Hematopoietic multipotent progenitor cell treated with erythropoietin and hydrocortisone succinate and interleukin-3 and kit ligand, for 17 days (in vitro differentiated cells): Measurements from ENCODE around the gene THSD4.
"Not testable (repeated sequence)": the region's sequence is repeated elsewhere in the genome, so short reads cannot be mapped to it uniquely, and the experiment has no call there.

Experiments used
- DNase-seq: peaks from one replicate; pipeline ENCODE4 v3.0.0-alpha.2; 2015; ENCODE audit warnings: low spot score

Gene THSD4

GRCh38 chr15:71658827-71659729 is 543.8 kb downstream of the THSD4 start:
- DNase-seq, result no peak

- DNase-seq, result no peak
These were observed 544.4 kb downstream of the THSD4 start for GRCh38 chr15:71659730-71660067.

GRCh38 chr15:71660501-71660900 is 545.2 kb downstream of the THSD4 start:
- no peak for DNase-seq

- no peak for DNase-seq
These were observed 547.0 kb downstream of the THSD4 start for GRCh38 chr15:71662306-71662705.

GRCh38 chr15:71664622-71665021 is 549.4 kb downstream of the THSD4 start:
- no peak for DNase-seq

GRCh38 chr15:71666763-71667620 is 551.7 kb downstream of the THSD4 start:
- no peak for DNase-seq

- DNase-seq, result no peak
These were observed 554.4 kb downstream of the THSD4 start for GRCh38 chr15:71669688-71670087.

- not testable (repeated sequence) for DNase-seq
These were observed 555.0 kb downstream of the THSD4 start for GRCh38 chr15:71670222-71670621.

GRCh38 chr15:71674354-71674753 is 559.1 kb downstream of the THSD4 start:
- DNase-seq, result no peak

GRCh38 chr15:71677352-71677751 is 562.1 kb downstream of the THSD4 start:
- no peak for DNase-seq

GRCh38 chr15:71677766-71678165 is 562.5 kb downstream of the THSD4 start:
- no peak for DNase-seq

- DNase-seq, result no peak
These were observed 562.9 kb downstream of the THSD4 start for GRCh38 chr15:71678191-71678590.

- no peak for DNase-seq
These were observed 563.3 kb downstream of the THSD4 start for GRCh38 chr15:71678605-71679004.

- DNase-seq, result no peak
These were observed 564.0 kb downstream of the THSD4 start for GRCh38 chr15:71679223-71679792.

- no peak for DNase-seq
These were observed 564.6 kb downstream of the THSD4 start for GRCh38 chr15:71679793-71680353.

- DNase-seq, result no peak
These were observed 566.7 kb downstream of the THSD4 start for GRCh38 chr15:71682001-71682400.

- no peak for DNase-seq
These were observed 568.4 kb downstream of the THSD4 start for GRCh38 chr15:71683411-71684274.

GRCh38 chr15:71685420-71685993 is 570.2 kb downstream of the THSD4 start:
- DNase-seq, result no peak

- no peak for DNase-seq
These were observed 571.2 kb downstream of the THSD4 start for GRCh38 chr15:71686221-71687050.

- no peak for DNase-seq
These were observed 572.7 kb downstream of the THSD4 start for GRCh38 chr15:71687902-71688508.
